SKM-1 (cell line): ENCODE results near the gene OR11G2.
"Not testable (repeated sequence)": the region's sequence is repeated elsewhere in the genome, so short reads cannot be mapped to it uniquely, and the experiment has no call there.

ENCODE experiments used
- DNase-seq: peaks from one replicate; lab custom pipeline; 2025; ENCODE audit not compliant: unreplicated experiment; lab: John Stamatoyannopoulos, UW

Gene OR11G2

GRCh38 chr14:20190596-20190995, at the start of gene OR11G2:
OR11G2 (plus strand) TSS chr14:20190896; CDS start chr14:20197438, 6,542 bp downstream.
- DNase-seq, result no peak

GRCh38 chr14:20143911-20144310, 46.8 kb upstream of the OR11G2 start:
- DNase-seq, result no peak

GRCh38 chr14:20144820-20145219, 45.9 kb upstream of the OR11G2 start:
- no peak for DNase-seq

GRCh38 chr14:20164462-20164861, 26.2 kb upstream of the OR11G2 start:
- DNase-seq, result no peak

GRCh38 chr14:20167091-20167490, 23.6 kb upstream of the OR11G2 start:
- DNase-seq, result no peak

- DNase-seq, result not testable (repeated sequence)
These were observed 20.8 kb upstream of the OR11G2 start for GRCh38 chr14:20169852-20170251.

GRCh38 chr14:20174205-20174604, 16.5 kb upstream of the OR11G2 start:
- DNase-seq, result not testable (repeated sequence)

GRCh38 chr14:20176330-20176729, 14.4 kb upstream of the OR11G2 start:
- DNase-seq, result no peak

- no peak for DNase-seq
These were observed 13.2 kb upstream of the OR11G2 start for GRCh38 chr14:20177433-20177974.

GRCh38 chr14:20179218-20179617, 11.5 kb upstream of the OR11G2 start:
- peak; percentile 2 for DNase-seq

- DNase-seq, result peak; percentile 0
These were observed 10.8 kb upstream of the OR11G2 start for GRCh38 chr14:20179880-20180279.

- DNase-seq, result no peak
These were observed 10.2 kb upstream of the OR11G2 start for GRCh38 chr14:20180486-20180885.

- DNase-seq, result no peak
These were observed 6.5 kb upstream of the OR11G2 start for GRCh38 chr14:20184181-20184580.

GRCh38 chr14:20191396-20191795, 700 bp downstream of the OR11G2 start:
- no peak for DNase-seq

GRCh38 chr14:20194101-20194500, 3.4 kb downstream of the OR11G2 start:
- DNase-seq, result no peak

GRCh38 chr14:20195170-20195569, 4.5 kb downstream of the OR11G2 start:
- DNase-seq, result not testable (repeated sequence)

GRCh38 chr14:20195911-20196310, 5.2 kb downstream of the OR11G2 start:
- no peak for DNase-seq

- DNase-seq, result peak; percentile 36
These were observed 6.8 kb downstream of the OR11G2 start for GRCh38 chr14:20197459-20197858.

- DNase-seq, result no peak
These were observed 8.3 kb downstream of the OR11G2 start for GRCh38 chr14:20198991-20199390.

GRCh38 chr14:20204721-20205120, 14.0 kb downstream of the OR11G2 start:
- DNase-seq, result no peak

- DNase-seq, result no peak
These were observed 18.9 kb downstream of the OR11G2 start for GRCh38 chr14:20209595-20209994.

- not testable (repeated sequence) for DNase-seq
These were observed 21.7 kb downstream of the OR11G2 start for GRCh38 chr14:20212406-20212805.

- DNase-seq, result no peak
These were observed 24.5 kb downstream of the OR11G2 start for GRCh38 chr14:20215196-20215595.
